Measurements from ENCODE around the gene PDK2.
"Not testable (repeated sequence)": the region's sequence is repeated elsewhere in the genome, so short reads cannot be mapped to it uniquely, and the experiment has no call there.

The PDK2 gene

DNA sequence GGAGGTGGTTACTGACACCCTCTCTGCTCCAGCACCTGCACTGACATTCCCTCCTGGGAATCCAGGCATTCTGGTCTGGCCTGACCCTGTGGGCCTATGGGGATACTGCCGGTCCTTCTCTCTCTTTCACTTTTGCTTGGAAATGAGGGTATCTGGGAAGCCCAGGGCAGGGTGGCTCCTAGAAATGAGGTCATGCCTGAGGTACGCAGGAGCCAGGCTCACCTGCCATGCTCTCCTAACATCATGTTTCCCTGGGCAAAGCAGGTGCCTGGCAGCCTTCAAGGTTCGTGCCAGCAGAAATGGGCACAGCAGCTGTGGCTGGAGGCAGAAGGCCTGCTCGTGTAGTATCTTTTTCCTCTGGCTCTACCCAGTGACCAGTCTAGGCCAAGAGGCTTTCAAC lies 35.9 kb upstream of the PDK2 start:
- Histone ChIP-seq H3K27me3 (ENCODE audit: insufficient read depth, low read depth) (peaks cover 5% of the 10 kb centered on the region; the same call in 1 of the 2 replicates), H3K79me2 (ENCODE audit: insufficient read depth, low read depth) (no peaks in the 10 kb centered on the region)

DNA sequence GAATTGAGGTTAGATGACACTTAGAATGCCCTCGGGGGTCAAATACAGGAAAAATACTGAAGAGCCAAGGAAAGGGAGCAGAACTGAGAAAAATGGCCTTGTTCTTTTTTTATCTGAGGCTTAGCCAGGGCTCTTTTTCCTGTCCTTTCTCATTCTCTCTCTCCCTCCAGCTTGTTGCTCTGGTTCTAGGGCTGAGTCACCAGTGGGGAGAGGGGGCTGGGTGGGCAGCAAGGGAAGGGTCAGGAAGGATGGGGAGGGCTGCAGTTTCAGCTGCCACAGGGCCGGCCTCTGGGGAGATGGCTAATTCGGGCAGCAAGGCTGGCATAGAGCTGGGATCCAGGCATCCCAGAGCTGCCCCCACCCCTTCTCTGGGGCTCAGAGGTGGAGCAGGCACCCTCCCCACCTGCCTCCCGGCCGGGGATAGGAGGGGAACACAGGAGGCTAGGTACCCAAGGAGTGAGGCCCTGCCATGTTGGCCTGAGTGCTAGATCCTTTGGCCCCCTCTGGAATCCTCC lies 35.3 kb upstream of the PDK2 start:
- H3K4me2 ChIP-seq = no peak overlapping the region
- TF ChIP-seq, protein P1, sequence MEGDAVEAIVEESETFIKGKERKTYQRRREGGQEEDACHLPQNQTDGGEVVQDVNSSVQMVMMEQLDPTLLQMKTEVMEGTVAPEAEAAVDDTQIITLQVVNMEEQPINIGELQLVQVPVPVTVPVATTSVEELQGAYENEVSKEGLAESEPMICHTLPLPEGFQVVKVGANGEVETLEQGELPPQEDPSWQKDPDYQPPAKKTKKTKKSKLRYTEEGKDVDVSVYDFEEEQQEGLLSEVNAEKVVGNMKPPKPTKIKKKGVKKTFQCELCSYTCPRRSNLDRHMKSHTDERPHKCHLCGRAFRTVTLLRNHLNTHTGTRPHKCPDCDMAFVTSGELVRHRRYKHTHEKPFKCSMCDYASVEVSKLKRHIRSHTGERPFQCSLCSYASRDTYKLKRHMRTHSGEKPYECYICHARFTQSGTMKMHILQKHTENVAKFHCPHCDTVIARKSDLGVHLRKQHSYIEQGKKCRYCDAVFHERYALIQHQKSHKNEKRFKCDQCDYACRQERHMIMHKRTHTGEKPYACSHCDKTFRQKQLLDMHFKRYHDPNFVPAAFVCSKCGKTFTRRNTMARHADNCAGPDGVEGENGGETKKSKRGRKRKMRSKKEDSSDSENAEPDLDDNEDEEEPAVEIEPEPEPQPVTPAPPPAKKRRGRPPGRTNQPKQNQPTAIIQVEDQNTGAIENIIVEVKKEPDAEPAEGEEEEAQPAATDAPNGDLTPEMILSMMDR (conservative IDR thresholded peaks at IDR 0.05; ENCODE audit: low read depth, low read length) = no peak
- H3K36me3 ChIP-seq (ENCODE audit: insufficient read depth) = no peaks in the 10 kb centered on the region
- no peak overlapping the region for H3K4me3 ChIP-seq (IDR thresholded peaks at IDR 0.05; ENCODE audit: insufficient read depth, low read depth, low read length)
- H3K9ac ChIP-seq = no peak overlapping the region
- no peaks in the 10 kb centered on the region for H4K20me1 ChIP-seq (ENCODE audit: insufficient read depth)
- H3K27me3 ChIP-seq (ENCODE audit: insufficient read depth, low read depth) = peaks cover 5% of the 10 kb centered on the region; the same call in 1 of the 2 replicates
- H3K4me1 ChIP-seq (ENCODE audit: low read depth, poor library complexity, severe bottlenecking) = peaks cover 11% of the 10 kb centered on the region
- no peak overlapping the region for H2AFZ ChIP-seq (ENCODE audit: low read depth)
- H3K27ac ChIP-seq = no peak overlapping the region
- no peaks in the 10 kb centered on the region for H3K79me2 ChIP-seq (ENCODE audit: insufficient read depth, low read depth)

More for the DNA sequence above, 35.9 kb upstream of the PDK2 start:
- Histone ChIP-seq H3K4me1 (ENCODE audit: low read depth, poor library complexity, severe bottlenecking) (peaks cover 16% of the 10 kb centered on the region), H3K36me3 (ENCODE audit: insufficient read depth) (no peaks in the 10 kb centered on the region), H2AFZ (ENCODE audit: low read depth) (no peak overlapping the region), H4K20me1 (ENCODE audit: insufficient read depth) (no peaks in the 10 kb centered on the region), H3K27ac (no peak overlapping the region), H3K4me2 (no peak overlapping the region), H3K4me3 (IDR thresholded peaks at IDR 0.05; ENCODE audit: insufficient read depth, low read depth, low read length) (no peak overlapping the region), H3K9ac (no peak overlapping the region)
- TF ChIP-seq, protein P1 (conservative IDR thresholded peaks at IDR 0.05; ENCODE audit: low read depth, low read length) = no peak

DNA sequence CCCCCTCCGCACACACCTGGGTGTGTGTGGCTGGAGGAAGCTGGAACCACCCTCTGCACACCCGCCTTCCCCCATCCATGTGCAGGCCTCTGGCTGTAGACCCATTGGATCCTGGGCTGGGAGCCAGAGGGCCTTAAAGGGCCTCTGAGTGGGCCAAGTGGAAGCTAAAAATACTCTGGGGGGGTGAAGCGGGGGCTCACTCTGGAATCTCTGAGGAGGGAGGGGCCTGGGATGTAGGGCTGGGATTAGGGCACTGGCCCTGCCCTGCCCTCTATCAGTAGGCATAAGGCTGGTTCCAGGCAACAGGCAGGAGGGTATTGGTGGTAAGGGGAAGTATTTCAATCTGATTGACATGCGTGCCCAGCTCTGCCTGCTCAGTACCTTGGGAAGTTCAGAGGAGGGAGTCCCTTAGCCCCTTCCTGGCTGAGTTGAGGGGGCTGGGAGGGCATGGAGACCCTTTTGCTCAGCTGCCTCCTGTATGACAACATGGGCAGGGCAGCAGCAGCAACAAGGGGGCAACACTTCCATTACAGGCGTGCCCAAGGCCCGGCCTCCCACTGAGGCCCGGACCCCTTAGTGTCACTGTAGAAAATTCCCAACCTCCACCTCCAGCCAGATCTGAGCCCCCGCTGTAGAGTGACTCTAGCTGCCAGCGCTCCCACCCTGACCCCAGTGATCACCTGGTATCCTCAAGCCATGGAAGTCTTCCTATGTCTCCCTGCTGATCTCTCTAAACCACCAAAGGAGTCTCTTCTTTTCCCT lies 34.0 kb upstream of the PDK2 start:
- Histone ChIP-seq H3K27me3 (ENCODE audit: insufficient read depth, low read depth) (peaks cover 5% of the 10 kb centered on the region; the same call in 1 of the 2 replicates), H2AFZ (ENCODE audit: low read depth) (no peak overlapping the region), H3K4me3 (IDR thresholded peaks at IDR 0.05; ENCODE audit: insufficient read depth, low read depth, low read length) (no peak overlapping the region), H3K4me2 (no peak overlapping the region), H4K20me1 (ENCODE audit: insufficient read depth) (no peaks in the 10 kb centered on the region), H3K9ac (no peak overlapping the region), H3K79me2 (ENCODE audit: insufficient read depth, low read depth) (no peaks in the 10 kb centered on the region), H3K4me1 (ENCODE audit: low read depth, poor library complexity, severe bottlenecking) (peaks cover 7% of the 10 kb centered on the region), H3K27ac (no peak overlapping the region), H3K36me3 (ENCODE audit: insufficient read depth) (no peaks in the 10 kb centered on the region)
- TF ChIP-seq, protein P1 (conservative IDR thresholded peaks at IDR 0.05; ENCODE audit: low read depth, low read length) = no peak

DNA sequence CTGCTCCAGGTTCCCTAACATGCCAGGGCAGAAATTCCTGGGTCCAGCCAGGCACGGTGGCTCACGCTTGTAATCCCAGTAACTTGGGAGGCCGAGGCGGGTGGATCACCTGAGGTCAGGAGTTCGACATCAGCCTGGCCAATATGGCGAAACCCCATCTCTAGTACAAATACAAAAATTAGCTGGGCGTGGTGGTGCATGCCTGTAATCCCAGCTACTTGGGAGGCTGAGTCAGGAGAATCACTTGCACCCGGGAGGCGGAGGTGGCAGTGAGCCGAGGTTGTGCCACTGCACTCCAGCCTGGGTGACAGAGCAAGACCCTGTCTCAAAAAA lies 33.5 kb upstream of the PDK2 start:
- not testable (repeated sequence) for H3K36me3 ChIP-seq (ENCODE audit: insufficient read depth); H3K9ac ChIP-seq; H3K27me3 ChIP-seq (ENCODE audit: insufficient read depth, low read depth); H3K4me3 ChIP-seq (IDR thresholded peaks at IDR 0.05; ENCODE audit: insufficient read depth, low read depth, low read length); H4K20me1 ChIP-seq (ENCODE audit: insufficient read depth); H3K4me1 ChIP-seq (ENCODE audit: low read depth, poor library complexity, severe bottlenecking); H2AFZ ChIP-seq (ENCODE audit: low read depth); H3K79me2 ChIP-seq (ENCODE audit: insufficient read depth, low read depth); H3K27ac ChIP-seq; H3K4me2 ChIP-seq
